ENCODE measurements around the gene FNDC3A. TPM values are rescaled to one million over a fixed set of nuclear protein-coding genes. Genes with fewer than 3 reads are reported as not detected.

FNDC3A gene
- total RNA-seq, 4 donors from 2014 or later = 90.3 to 125 (median 111) TPM

- peaks cover 21 to 23% of the 10 kb centered on the region in 2 donors for H3K36me3 ChIP-seq
- no peaks in the 10 kb centered on the region for H3K27me3 ChIP-seq
- no peak overlapping the region for H3K4me3 ChIP-seq (replicated peaks in 1 of 3)
- intact Hi-C loops (cut with DNase I) = no loop called here
- no peaks in the 10 kb centered on the region for H3K4me1 ChIP-seq
- no peak overlapping the region for H3K27ac ChIP-seq
- WGBS, 2 donors = 56 to 67% methylated on average over 1 of the region's 1 CpG
- H3K9me3 ChIP-seq = no peaks in the 10 kb centered on the region
- no peak for DNase-seq
- no peak for TF ChIP-seq POLR2A (IDR thresholded peaks at IDR 0.05)
- TF ChIP-seq, protein P1, sequence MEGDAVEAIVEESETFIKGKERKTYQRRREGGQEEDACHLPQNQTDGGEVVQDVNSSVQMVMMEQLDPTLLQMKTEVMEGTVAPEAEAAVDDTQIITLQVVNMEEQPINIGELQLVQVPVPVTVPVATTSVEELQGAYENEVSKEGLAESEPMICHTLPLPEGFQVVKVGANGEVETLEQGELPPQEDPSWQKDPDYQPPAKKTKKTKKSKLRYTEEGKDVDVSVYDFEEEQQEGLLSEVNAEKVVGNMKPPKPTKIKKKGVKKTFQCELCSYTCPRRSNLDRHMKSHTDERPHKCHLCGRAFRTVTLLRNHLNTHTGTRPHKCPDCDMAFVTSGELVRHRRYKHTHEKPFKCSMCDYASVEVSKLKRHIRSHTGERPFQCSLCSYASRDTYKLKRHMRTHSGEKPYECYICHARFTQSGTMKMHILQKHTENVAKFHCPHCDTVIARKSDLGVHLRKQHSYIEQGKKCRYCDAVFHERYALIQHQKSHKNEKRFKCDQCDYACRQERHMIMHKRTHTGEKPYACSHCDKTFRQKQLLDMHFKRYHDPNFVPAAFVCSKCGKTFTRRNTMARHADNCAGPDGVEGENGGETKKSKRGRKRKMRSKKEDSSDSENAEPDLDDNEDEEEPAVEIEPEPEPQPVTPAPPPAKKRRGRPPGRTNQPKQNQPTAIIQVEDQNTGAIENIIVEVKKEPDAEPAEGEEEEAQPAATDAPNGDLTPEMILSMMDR (IDR thresholded peaks at IDR 0.05) = no peak
These were observed 209.6 kb downstream of the FNDC3A start for GRCh38 chr13:49185264-49185663.

DNA sequence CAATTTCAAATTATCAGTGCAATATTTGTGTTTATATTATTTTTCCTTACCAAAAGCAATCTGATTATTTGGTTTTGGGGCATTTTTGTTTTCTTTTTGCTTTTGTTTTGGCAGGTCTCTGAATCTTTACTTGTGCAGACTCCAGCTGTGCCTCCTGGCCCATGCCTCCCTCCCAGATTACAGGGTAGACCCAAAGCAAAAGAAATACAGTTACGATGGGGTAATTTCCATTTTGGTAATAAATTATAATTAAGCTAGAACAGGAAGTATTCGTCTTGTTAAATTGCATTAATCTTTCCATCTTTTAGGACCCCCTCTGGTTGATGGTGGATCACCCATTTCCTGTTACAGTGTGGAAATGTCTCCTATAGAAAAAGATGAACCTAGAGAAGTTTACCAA lies 215.2 kb downstream of the FNDC3A start:
- intact Hi-C loops (cut with DNase I) = no loop called here
- Histone ChIP-seq H3K9me3 (no peaks in the 10 kb centered on the region), H3K27me3 (no peaks in the 10 kb centered on the region), H3K36me3 (peaks cover 38 to 42% of the 10 kb centered on the region in 2 donors), H3K4me3 (replicated peaks in 1 of 3) (no peak overlapping the region), H3K4me1 (no peaks in the 10 kb centered on the region), H3K27ac (no peak overlapping the region)
- 90 to 94% methylated on average over 2 of the region's 2 CpGs for WGBS, 2 donors
- no peak for TF ChIP-seq POLR2A (IDR thresholded peaks at IDR 0.05)
- TF ChIP-seq, protein P1 (IDR thresholded peaks at IDR 0.05) = no peak
- DNase-seq = no peak

- WGBS, 2 donors = 96 to 97% methylated on average over 3 of the region's 3 CpGs
- H3K4me1 ChIP-seq = no peaks in the 10 kb centered on the region
- intact Hi-C loops (cut with DNase I) = no loop called here
- TF ChIP-seq, protein P1 (IDR thresholded peaks at IDR 0.05) = no peak
- TF ChIP-seq POLR2A (IDR thresholded peaks at IDR 0.05) = no peak
- no peak overlapping the region for H3K4me3 ChIP-seq (replicated peaks in 1 of 3)
- no peak overlapping the region for H3K27ac ChIP-seq
- no peak for DNase-seq
- peaks cover 7 to 30% of the 10 kb centered on the region in 2 donors for H3K36me3 ChIP-seq
- H3K9me3 ChIP-seq = no peaks in the 10 kb centered on the region
- H3K27me3 ChIP-seq = no peaks in the 10 kb centered on the region
These were observed 230.9 kb downstream of the FNDC3A start for GRCh38 chr13:49206641-49207040.

GRCh38 chr13:49208619-49209018 lies 232.9 kb downstream of the FNDC3A start:
- H3K36me3 ChIP-seq = peaks cover 3 to 12% of the 10 kb centered on the region in 2 donors
- WGBS, 2 donors = 96 to 98% methylated on average over 4 of the region's 4 CpGs
- intact Hi-C loops (cut with DNase I) = no loop called here

DNA sequence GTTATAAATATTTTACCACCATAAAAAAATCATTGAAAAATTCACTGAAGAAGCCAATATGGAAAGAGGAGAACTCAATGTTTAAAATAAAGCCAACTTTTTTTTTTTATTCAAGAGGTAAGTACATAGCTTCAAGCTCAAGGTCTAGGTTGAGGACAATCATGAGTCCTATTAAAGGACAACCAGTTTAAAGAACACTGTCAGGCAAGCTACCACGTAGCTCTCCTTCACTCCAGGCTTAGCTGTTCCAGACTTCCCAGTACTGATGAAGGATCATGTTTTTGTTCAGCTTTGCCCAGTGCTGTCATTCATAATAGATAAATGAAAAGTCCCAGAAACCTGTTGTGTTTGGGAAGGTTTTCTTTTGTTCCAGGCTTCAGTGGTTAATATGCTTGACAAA lies 234.4 kb downstream of the FNDC3A start:
- H3K36me3 ChIP-seq = peaks cover 0 to 10% of the 10 kb centered on the region in 2 donors
- intact Hi-C loops (cut with DNase I) = no loop called here
- H3K27ac ChIP-seq = no peak overlapping the region
- 97 to 100% methylated on average over 1 of the region's 1 CpG for WGBS, 2 donors
- TF ChIP-seq, protein P1 (IDR thresholded peaks at IDR 0.05) = no peak
- no peak for TF ChIP-seq POLR2A (IDR thresholded peaks at IDR 0.05)
- H3K4me3 ChIP-seq (replicated peaks in 1 of 3) = no peak overlapping the region
- H3K4me1 ChIP-seq = no peaks in the 10 kb centered on the region
- H3K27me3 ChIP-seq = no peaks in the 10 kb centered on the region
- no peaks in the 10 kb centered on the region for H3K9me3 ChIP-seq
- no peak for DNase-seq

More at GRCh38 chr13:49208619-49209018, 232.9 kb downstream of the FNDC3A start:
- H3K9me3 ChIP-seq = no peaks in the 10 kb centered on the region
- H3K4me3 ChIP-seq (replicated peaks in 1 of 3) = no peak overlapping the region
- no peaks in the 10 kb centered on the region for H3K4me1 ChIP-seq
- no peaks in the 10 kb centered on the region for H3K27me3 ChIP-seq
- no peak overlapping the region for H3K27ac ChIP-seq
- DNase-seq = no peak
- no peak for TF ChIP-seq POLR2A (IDR thresholded peaks at IDR 0.05)
- TF ChIP-seq, protein P1 (IDR thresholded peaks at IDR 0.05) = no peak

Measured in thyroid gland (tissue), 4 donors.